Neural cell (in vitro differentiated cells): Measurements from ENCODE around the gene E2F4. TPM values are rescaled to one million over a fixed set of nuclear protein-coding genes. Genes with fewer than 3 reads are reported as not detected.

Experiments
- H2AFZ ChIP-seq: fragments of 200-600, 300-800 bp; sonication (generic), shearing (Covaris generic); 2 replicates; pipeline ENCODE4 v1.6.0; 2014; ENCODE audit warnings: low read depth, mild to moderate bottlenecking, antibody characterized with exemption, low read length, moderate library complexity
- H3F3A ChIP-seq: fragments of 200-600 bp; shearing (Covaris generic); 2 replicates; pipeline ENCODE4 v1.6.1; 2016; ENCODE audit warnings: mild to moderate bottlenecking, moderate library complexity, mixed read lengths, antibody characterized with exemption, low read length; ENCODE audit not compliant: insufficient read depth, poor library complexity, severe bottlenecking
- H3K27ac ChIP-seq: fragments of 200-600, 300-800 bp; sonication (generic), shearing (Covaris generic); 2 replicates; pipeline ENCODE4 v1.5.1; 2014; ENCODE audit warnings: mild to moderate bottlenecking, low read length, moderate library complexity
- H3K27me3 ChIP-seq: fragments of 300-800, 200-600 bp; sonication (generic), shearing (Covaris generic); 2 replicates; pipeline ENCODE4 v1.6.0; 2014; ENCODE audit warnings: mild to moderate bottlenecking, low read depth, low read length, moderate library complexity; ENCODE audit not compliant: insufficient read depth
- H3K36me3 ChIP-seq: fragments of 300-800, 200-600 bp; sonication (generic), shearing (Covaris generic); 2 replicates; pipeline ENCODE4 v1.5.1; 2014; ENCODE audit warnings: mild to moderate bottlenecking, antibody characterized with exemption, low read length, moderate library complexity; ENCODE audit not compliant: insufficient read depth
- H3K4me2 ChIP-seq: fragments of 300-800, 200-600 bp; sonication (generic), shearing (Covaris generic); 2 replicates; pipeline ENCODE4 v1.6.0; 2014; ENCODE audit warnings: mild to moderate bottlenecking, low read length
- H3K4me3 ChIP-seq: fragments of 300-800, 200-600 bp; sonication (generic), shearing (Covaris generic); 2 replicates; pipeline ENCODE4 v1.5.1; 2014; ENCODE audit warnings: mild to moderate bottlenecking, low read length, moderate library complexity
- H3K79me2 ChIP-seq: fragments of 200-600 bp; shearing (Covaris generic); replicated peaks from 2 replicates; pipeline ENCODE4 v1.6.0; 2014; ENCODE audit warnings: mild to moderate bottlenecking, low read length, moderate library complexity; ENCODE audit not compliant: insufficient read depth
- H3K9ac ChIP-seq: fragments of 300-800, 200-600 bp; sonication (generic), shearing (Covaris generic); 2 replicates; pipeline ENCODE4 v1.6.1; 2016; ENCODE audit warnings: mild to moderate bottlenecking, low read length, mixed read lengths
- H3K9me2 ChIP-seq: fragments of 200-600 bp; shearing (Covaris generic); 2 replicates; pipeline ENCODE4 v1.6.1; 2016; ENCODE audit warnings: mild to moderate bottlenecking, low read length, mixed read lengths; ENCODE audit not compliant: insufficient read depth
- H3K9me3 ChIP-seq: fragments of 200-600, 300-800 bp; sonication (generic), shearing (Covaris generic); 2 replicates; pipeline ENCODE4 v1.6.1; 2016; ENCODE audit warnings: mild to moderate bottlenecking, mixed run types, low read length, moderate library complexity, mixed read lengths
- H4K20me1 ChIP-seq: fragments of 200-600 bp; shearing (Covaris generic); 2 replicates; pipeline ENCODE4 v1.6.1; 2016; ENCODE audit warnings: mild to moderate bottlenecking, mixed run types; ENCODE audit not compliant: insufficient read depth
- CTCF ChIP-seq: fragments of 450-650 bp; IDR thresholded peaks from 2 replicates; pipeline ENCODE4 v1.5.1; 2014; ENCODE audit warnings: antibody characterized with exemption, mild to moderate bottlenecking, moderate library complexity; ENCODE audit not compliant: poor library complexity, severe bottlenecking
- EP300 ChIP-seq: fragments of 450-650 bp; conservative IDR thresholded peaks from 2 replicates; pipeline ENCODE4 v1.6.1; 2014; ENCODE audit warnings: antibody characterized with exemption, mild to moderate bottlenecking, moderate library complexity; ENCODE audit not compliant: poor library complexity, severe bottlenecking
- EZH2 ChIP-seq: fragments of 200-600, 300-800 bp; shearing (Covaris generic), sonication (generic); IDR thresholded peaks from 2 replicates; pipeline ENCODE4 v1.6.1; 2014; ENCODE audit warnings: antibody characterized with exemption, low read length, borderline replicate concordance, mild to moderate bottlenecking; ENCODE audit not compliant: insufficient read depth, poor library complexity, severe bottlenecking
- MXI1 ChIP-seq: fragments of 450-650 bp; conservative IDR thresholded peaks from 2 replicates; pipeline ENCODE4 v1.6.1; 2014; ENCODE audit warnings: antibody characterized with exemption, mild to moderate bottlenecking; ENCODE audit not compliant: poor library complexity, severe bottlenecking
- POLR2AphosphoS5 ChIP-seq: IDR thresholded peaks from 2 replicates; pipeline ENCODE4 v1.6.1; 2012
- RAD21 ChIP-seq: fragments of 450-650 bp; conservative IDR thresholded peaks from 2 replicates; pipeline ENCODE4 v1.6.1; 2014; ENCODE audit warnings: antibody characterized with exemption, mild to moderate bottlenecking, moderate library complexity
- REST ChIP-seq: IDR thresholded peaks from 2 replicates; pipeline ENCODE4 v1.6.1; 2012; ENCODE audit warnings: borderline replicate concordance
- SMC3 ChIP-seq: fragments of 450-650 bp; conservative IDR thresholded peaks from 2 replicates; pipeline ENCODE4 v1.6.1; 2014; ENCODE audit warnings: antibody characterized with exemption, mild to moderate bottlenecking, moderate library complexity; ENCODE audit not compliant: poor library complexity
- TAF1 ChIP-seq: IDR thresholded peaks from 2 replicates; pipeline ENCODE4 v1.6.1; 2012; ENCODE audit warnings: low read depth
- polyA plus RNA-seq: library from polyadenylated mRNA; depleted of rRNA; stranded (reverse); fragments of >200 nt; gene quantifications from 2 replicates; pipeline ENCODE4 v1.2.3, GENCODE V29; 2014

The E2F4 gene
- polyA plus RNA-seq, 1 donor from 2014 or later = 112 TPM

DNA sequence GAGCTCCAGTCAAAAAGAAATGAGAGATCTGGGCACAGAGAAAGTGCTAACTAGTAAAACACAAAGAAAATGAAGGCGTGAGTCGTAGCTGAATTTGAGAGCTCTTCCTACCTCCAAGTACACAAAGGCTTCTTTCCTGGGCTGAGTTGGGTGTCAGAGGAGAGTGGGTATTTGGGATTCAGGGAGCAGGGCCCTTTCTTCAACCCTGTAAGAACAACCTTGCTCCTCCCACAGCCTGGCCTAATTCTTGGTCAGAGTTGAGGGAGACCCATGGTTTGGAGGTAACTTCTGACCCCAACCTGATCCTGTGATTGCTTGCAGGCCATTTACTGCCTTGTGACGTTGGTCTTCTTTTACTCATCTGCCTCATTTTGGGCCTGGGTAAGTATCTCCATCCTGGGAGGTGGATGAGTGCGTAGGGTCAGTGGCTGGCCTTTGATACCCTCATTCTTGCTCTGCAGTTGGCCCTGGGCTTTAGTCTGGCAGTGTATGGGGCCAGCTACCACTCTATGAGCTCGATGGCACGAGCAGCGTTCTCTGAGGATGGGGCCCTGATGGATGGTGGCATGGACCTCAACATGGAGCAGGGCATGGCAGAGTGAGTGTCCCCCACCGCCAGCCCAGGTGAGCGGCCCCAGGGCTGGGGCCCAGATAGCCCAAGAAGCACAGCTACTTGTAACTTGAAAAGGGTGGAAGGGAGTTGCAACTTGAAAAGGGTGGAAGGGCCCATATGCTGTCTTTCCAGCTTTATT is 36.3 kb downstream of the E2F4 start:
- Histone ChIP-seq H4K20me1 (no peaks in the 10 kb centered on the region), H3K27me3 (no peaks in the 10 kb centered on the region), H3K4me2 (peak overlapping the region; percentile 74), H3K9me3 (no peaks in the 10 kb centered on the region), H3K36me3 (no peaks in the 10 kb centered on the region), H3K9ac (peak overlapping the region; percentile 94), H3K79me2 (peaks cover 12% of the 10 kb centered on the region), H3K27ac (no peak overlapping the region), H3F3A (no peaks in the 10 kb centered on the region), H2AFZ (no peak overlapping the region), H3K9me2 (no peaks in the 10 kb centered on the region), H3K4me3 (peak overlapping the region; percentile 72)
- TF ChIP-seq REST (no peak), CTCF (no peak), MXI1 (no peak), SMC3 (no peak), RAD21 (no peak), TAF1 (no peak), POLR2AphosphoS5 (no peak), EZH2 (no peak), EP300 (no peak)

DNA sequence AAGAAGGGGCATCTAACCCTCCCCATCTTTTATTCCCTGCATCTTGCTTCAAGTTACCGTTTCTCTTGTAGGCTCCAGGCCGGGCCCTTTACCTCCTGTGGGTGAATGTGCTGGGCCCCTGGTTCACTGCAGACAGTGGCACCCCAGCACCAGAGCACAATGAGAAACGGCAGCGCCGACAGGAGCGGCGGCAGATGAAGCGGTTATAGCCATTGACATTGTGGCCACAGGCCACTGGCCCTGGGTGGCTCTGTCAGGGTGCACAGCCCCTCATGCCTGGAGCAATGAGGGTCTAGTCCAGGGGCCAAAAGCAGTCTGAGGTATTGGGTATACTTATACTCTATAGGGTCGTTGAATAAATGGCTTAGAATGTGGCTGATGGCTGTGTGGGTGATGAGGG is 37.0 kb downstream of the E2F4 start:
- Histone ChIP-seq H3F3A (no peaks in the 10 kb centered on the region), H3K36me3 (no peaks in the 10 kb centered on the region), H2AFZ (no peak overlapping the region), H3K4me2 (no peak overlapping the region), H3K9me2 (no peaks in the 10 kb centered on the region), H3K4me3 (no peak overlapping the region), H3K27me3 (no peaks in the 10 kb centered on the region), H3K9me3 (no peaks in the 10 kb centered on the region), H4K20me1 (no peaks in the 10 kb centered on the region), H3K79me2 (peaks cover 12% of the 10 kb centered on the region), H3K9ac (no peak overlapping the region), H3K27ac (no peak overlapping the region)
- TF ChIP-seq TAF1 (no peak), CTCF (no peak), MXI1 (no peak), RAD21 (no peak), SMC3 (no peak), EP300 (no peak), EZH2 (no peak)
